Gastrocnemius medialis (tissue), 4 donors: Measurements from ENCODE around the gene PCDHAC2.

ENCODE experiments used
- POLR2A ChIP-seq, 2 donors: fragments of 450-650 bp; IDR thresholded peaks; one replicate each; pipeline ENCODE4 v1.6.1; 2017; ENCODE audit warnings: antibody characterized with exemption in 2 of 2, mild to moderate bottlenecking in 2 of 2, moderate library complexity in 2 of 2
- TF ChIP-seq, protein P1 (sequence below), 5 experiments: fragments of 450-650 bp in 3 of 5; fragments of 200-600 bp in 2 of 5; sonication (generic) in 2 of 5; IDR thresholded peaks in 4 of 5; conservative IDR thresholded peaks in 1 of 5; 1 replicate in 4 of 5; 2 replicates in 1 of 5; pipeline ENCODE4 v1.5.1; 2016 to 2019; ENCODE audit warnings: antibody characterized with exemption in 5 of 5, mild to moderate bottlenecking in 3 of 5, moderate library complexity in 3 of 5

DNA sequence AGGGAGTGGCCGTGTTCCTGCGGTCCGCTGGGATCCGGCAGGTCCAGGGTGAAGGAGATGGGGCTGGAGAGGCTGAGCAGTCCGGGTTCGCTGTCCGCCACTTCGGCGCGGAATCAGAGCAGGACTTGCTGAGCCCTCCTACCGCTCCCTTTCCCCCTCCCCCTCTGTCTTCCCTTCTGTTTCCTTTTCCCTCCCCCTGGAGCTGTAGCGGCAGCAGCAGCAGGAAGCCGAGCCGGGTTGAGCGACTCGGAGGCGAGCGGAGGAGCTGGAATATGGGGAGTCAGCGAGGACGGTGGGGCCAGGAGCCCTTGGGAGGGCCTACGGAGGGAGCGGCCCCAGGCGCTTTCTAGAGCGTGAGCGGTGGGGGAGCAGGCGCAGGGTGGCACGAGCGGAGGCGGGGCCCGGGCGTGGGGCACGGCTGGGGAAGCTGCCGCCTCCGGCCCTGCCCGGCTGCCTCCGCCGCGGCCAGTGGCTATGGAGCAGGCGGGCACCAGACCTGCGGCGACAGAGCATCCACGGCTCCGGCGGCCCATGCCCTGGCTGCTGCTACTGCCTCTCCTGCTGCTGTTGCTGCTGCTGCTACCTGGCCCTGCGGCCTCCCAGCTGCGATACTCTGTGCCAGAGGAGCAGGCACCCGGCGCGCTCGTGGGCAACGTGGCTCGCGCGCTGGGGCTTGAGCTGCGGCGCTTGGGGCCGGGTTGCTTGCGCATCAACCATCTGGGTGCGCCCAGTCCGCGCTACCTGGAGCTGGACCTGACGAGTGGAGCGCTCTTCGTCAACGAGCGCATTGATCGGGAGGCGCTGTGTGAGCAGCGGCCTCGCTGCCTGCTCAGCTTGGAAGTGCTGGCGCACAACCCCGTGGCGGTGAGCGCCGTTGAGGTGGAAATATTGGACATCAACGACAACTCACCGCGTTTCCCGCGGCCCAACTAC, at the start of gene PCDHAC2:
- no peak for TF ChIP-seq POLR2A (IDR thresholded peaks at IDR 0.05)
- TF ChIP-seq, protein P1, sequence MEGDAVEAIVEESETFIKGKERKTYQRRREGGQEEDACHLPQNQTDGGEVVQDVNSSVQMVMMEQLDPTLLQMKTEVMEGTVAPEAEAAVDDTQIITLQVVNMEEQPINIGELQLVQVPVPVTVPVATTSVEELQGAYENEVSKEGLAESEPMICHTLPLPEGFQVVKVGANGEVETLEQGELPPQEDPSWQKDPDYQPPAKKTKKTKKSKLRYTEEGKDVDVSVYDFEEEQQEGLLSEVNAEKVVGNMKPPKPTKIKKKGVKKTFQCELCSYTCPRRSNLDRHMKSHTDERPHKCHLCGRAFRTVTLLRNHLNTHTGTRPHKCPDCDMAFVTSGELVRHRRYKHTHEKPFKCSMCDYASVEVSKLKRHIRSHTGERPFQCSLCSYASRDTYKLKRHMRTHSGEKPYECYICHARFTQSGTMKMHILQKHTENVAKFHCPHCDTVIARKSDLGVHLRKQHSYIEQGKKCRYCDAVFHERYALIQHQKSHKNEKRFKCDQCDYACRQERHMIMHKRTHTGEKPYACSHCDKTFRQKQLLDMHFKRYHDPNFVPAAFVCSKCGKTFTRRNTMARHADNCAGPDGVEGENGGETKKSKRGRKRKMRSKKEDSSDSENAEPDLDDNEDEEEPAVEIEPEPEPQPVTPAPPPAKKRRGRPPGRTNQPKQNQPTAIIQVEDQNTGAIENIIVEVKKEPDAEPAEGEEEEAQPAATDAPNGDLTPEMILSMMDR (IDR thresholded peaks at IDR 0.05 in 4 of 5, conservative IDR thresholded peaks at IDR 0.05 in 1 of 5), result no peak
